ENCODE data around the gene CYFIP2.
"Not testable (repeated sequence)": the region's sequence is repeated elsewhere in the genome, so short reads cannot be mapped to it uniquely, and the experiment has no call there.

Gene CYFIP2

GRCh38 chr5:157265714-157266285, at the start of gene CYFIP2:
CYFIP2 (plus strand) TSS chr5:157266123; CDS start chr5:157285362, 19,239 bp downstream.
- no peak for DNase-seq

GRCh38 chr5:157216391-157217142, 49.4 kb upstream of the CYFIP2 start:
- DNase-seq = no peak

GRCh38 chr5:157217289-157218024, 48.5 kb upstream of the CYFIP2 start:
- no peak for DNase-seq

GRCh38 chr5:157219491-157220271, 46.2 kb upstream of the CYFIP2 start:
- peak; percentile 80 for DNase-seq

- no peak for DNase-seq
Measured at GRCh38 chr5:157221959-157222358, 44.0 kb upstream of the CYFIP2 start.

- DNase-seq = peak; percentile 93
Measured at GRCh38 chr5:157222506-157223230, 43.3 kb upstream of the CYFIP2 start.

- no peak for DNase-seq
Measured at GRCh38 chr5:157225469-157226422, 40.2 kb upstream of the CYFIP2 start.

GRCh38 chr5:157230610-157231009, 35.3 kb upstream of the CYFIP2 start:
- DNase-seq = no peak

GRCh38 chr5:157232706-157233105, 33.2 kb upstream of the CYFIP2 start:
- no peak for DNase-seq

- DNase-seq = no peak
Measured at GRCh38 chr5:157233515-157233914, 32.4 kb upstream of the CYFIP2 start.

GRCh38 chr5:157236423-157236822, 29.5 kb upstream of the CYFIP2 start:
- DNase-seq = no peak

GRCh38 chr5:157241483-157241882, 24.4 kb upstream of the CYFIP2 start:
- DNase-seq = peak; percentile 27

GRCh38 chr5:157244704-157245103, 21.2 kb upstream of the CYFIP2 start:
- DNase-seq = not testable (repeated sequence)

- DNase-seq = no peak
Measured at GRCh38 chr5:157245476-157245875, 20.4 kb upstream of the CYFIP2 start.

GRCh38 chr5:157245886-157246285, 20.0 kb upstream of the CYFIP2 start:
- DNase-seq = no peak

GRCh38 chr5:157247267-157247666, 18.7 kb upstream of the CYFIP2 start:
- no peak for DNase-seq

- no peak for DNase-seq
Measured at GRCh38 chr5:157248821-157249470, 17.0 kb upstream of the CYFIP2 start.

GRCh38 chr5:157252711-157253465, 13.0 kb upstream of the CYFIP2 start:
- peak; percentile 40 for DNase-seq

GRCh38 chr5:157253547-157253946, 12.4 kb upstream of the CYFIP2 start:
- peak; percentile 54 for DNase-seq

- no peak for DNase-seq
Measured at GRCh38 chr5:157258450-157258849, 7.5 kb upstream of the CYFIP2 start.

All from fibroblast of upper back skin (primary cell).